HG03135 (cell line): ENCODE data around the gene KCTD20.
"Not testable (repeated sequence)": the region's sequence is repeated elsewhere in the genome, so short reads cannot be mapped to it uniquely, and the experiment has no call there.

Experiments used
- ATAC-seq: cut with Tn5 transposase; IDR thresholded peaks from one replicate; pipeline ENCODE4 v1.9.1; 2021; ENCODE audit warnings: mild to moderate bottlenecking, moderate library complexity; ENCODE audit not compliant: unreplicated experiment

The KCTD20 gene

GRCh38 chr6:36442671-36443470 is at the start of gene KCTD20, which contains the start of gene PXT1:
KCTD20 (plus strand) TSS chr6:36443000; CDS start chr6:36470098, 27,098 bp downstream.
PXT1 (minus strand) TSS chr6:36442854; CDS start chr6:36426082, 16,772 bp downstream.
- peak; percentile 75 for ATAC-seq

GRCh38 chr6:36399970-36400369 is 42.8 kb upstream of the KCTD20 start:
- ATAC-seq = no peak

- ATAC-seq = no peak
Observed at GRCh38 chr6:36402481-36402880, 40.3 kb upstream of the KCTD20 start.

GRCh38 chr6:36404164-36404563 is 38.6 kb upstream of the KCTD20 start:
- no peak for ATAC-seq

- ATAC-seq = not testable (repeated sequence)
Observed at GRCh38 chr6:36409718-36410117, 33.1 kb upstream of the KCTD20 start.

- ATAC-seq = no peak
Observed at GRCh38 chr6:36413489-36414480, 29.0 kb upstream of the KCTD20 start.

- ATAC-seq = no peak
Observed at GRCh38 chr6:36414481-36414880, 28.3 kb upstream of the KCTD20 start.

GRCh38 chr6:36418558-36418957 is 24.2 kb upstream of the KCTD20 start:
- no peak for ATAC-seq

- ATAC-seq = no peak
Observed at GRCh38 chr6:36419310-36419709, 23.5 kb upstream of the KCTD20 start.

GRCh38 chr6:36422714-36423100 is 20.1 kb upstream of the KCTD20 start:
- no peak for ATAC-seq

GRCh38 chr6:36423101-36423824 is 19.5 kb upstream of the KCTD20 start:
- peak; percentile 96 for ATAC-seq

- ATAC-seq = no peak
Observed at GRCh38 chr6:36426622-36427021, 16.2 kb upstream of the KCTD20 start.

GRCh38 chr6:36428911-36429310 is 13.9 kb upstream of the KCTD20 start:
- ATAC-seq = no peak

- ATAC-seq = no peak
Observed at GRCh38 chr6:36430351-36430750, 12.4 kb upstream of the KCTD20 start.

- ATAC-seq = no peak
Observed at GRCh38 chr6:36431197-36431596, 11.6 kb upstream of the KCTD20 start.

- no peak for ATAC-seq
Observed at GRCh38 chr6:36432151-36432671, 10.6 kb upstream of the KCTD20 start.

GRCh38 chr6:36436466-36436865 is 6.3 kb upstream of the KCTD20 start:
- no peak for ATAC-seq

- ATAC-seq = peak; percentile 65
Observed at GRCh38 chr6:36441307-36441894, 1.4 kb upstream of the KCTD20 start.

GRCh38 chr6:36442103-36442670 is 613 bp upstream of the KCTD20 start:
- ATAC-seq = no peak
